Measurements from ENCODE around the gene BLOC1S5.

GRCh38 chr6:8057263-8057662 is 6.9 kb downstream of the BLOC1S5 start:
- TF ChIP-seq EZH2 (IDR thresholded peaks at IDR 0.05; ENCODE audit: low read depth, low read length, severe bottlenecking) (no peak), CHD1 (IDR thresholded peaks at IDR 0.05; ENCODE audit: low read depth, low read length) (no peak)
- TF ChIP-seq, protein P1, sequence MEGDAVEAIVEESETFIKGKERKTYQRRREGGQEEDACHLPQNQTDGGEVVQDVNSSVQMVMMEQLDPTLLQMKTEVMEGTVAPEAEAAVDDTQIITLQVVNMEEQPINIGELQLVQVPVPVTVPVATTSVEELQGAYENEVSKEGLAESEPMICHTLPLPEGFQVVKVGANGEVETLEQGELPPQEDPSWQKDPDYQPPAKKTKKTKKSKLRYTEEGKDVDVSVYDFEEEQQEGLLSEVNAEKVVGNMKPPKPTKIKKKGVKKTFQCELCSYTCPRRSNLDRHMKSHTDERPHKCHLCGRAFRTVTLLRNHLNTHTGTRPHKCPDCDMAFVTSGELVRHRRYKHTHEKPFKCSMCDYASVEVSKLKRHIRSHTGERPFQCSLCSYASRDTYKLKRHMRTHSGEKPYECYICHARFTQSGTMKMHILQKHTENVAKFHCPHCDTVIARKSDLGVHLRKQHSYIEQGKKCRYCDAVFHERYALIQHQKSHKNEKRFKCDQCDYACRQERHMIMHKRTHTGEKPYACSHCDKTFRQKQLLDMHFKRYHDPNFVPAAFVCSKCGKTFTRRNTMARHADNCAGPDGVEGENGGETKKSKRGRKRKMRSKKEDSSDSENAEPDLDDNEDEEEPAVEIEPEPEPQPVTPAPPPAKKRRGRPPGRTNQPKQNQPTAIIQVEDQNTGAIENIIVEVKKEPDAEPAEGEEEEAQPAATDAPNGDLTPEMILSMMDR (IDR thresholded peaks at IDR 0.05; ENCODE audit: control extremely low read depth in 1 of 3, insufficient read depth in 1 of 3, low read depth in 1 of 3, low read length in 3 of 3): no peak
